Panc1 (cell line): ENCODE measurements around the gene LRP1B.
A peak's percentile ranks its signal among the peaks of the same experiment; 100 is the strongest.

ENCODE experiments used
- CTCF ChIP-seq: fragments of 450-650 bp; IDR thresholded peaks from 2 replicates; pipeline ENCODE4 v1.5.1; 2017; ENCODE audit warnings: mild to moderate bottlenecking
- POLR2AphosphoS5 ChIP-seq: IDR thresholded peaks from 2 replicates; pipeline ENCODE4 v1.6.1; 2012; ENCODE audit warnings: mild to moderate bottlenecking, low read depth, low read length, moderate library complexity
- SIN3A ChIP-seq: IDR thresholded peaks from 2 replicates; pipeline ENCODE4 v1.6.1; 2012; ENCODE audit warnings: low read depth, mild to moderate bottlenecking, low read length, moderate library complexity, borderline replicate concordance; ENCODE audit not compliant: insufficient read depth
- TCF7L2 ChIP-seq: IDR thresholded peaks from 2 replicates; pipeline ENCODE4 v1.6.1; 2011; ENCODE audit warnings: mild to moderate bottlenecking, low read depth, low read length, inconsistent platforms

GRCh38 chr2:142037744-142038143, 93.1 kb downstream of the LRP1B start:
- TF ChIP-seq CTCF: peak; percentile 12; the same call in 1 of the 2 replicates
- TF ChIP-seq TCF7L2: no peak
- no peak for TF ChIP-seq SIN3A
- TF ChIP-seq POLR2AphosphoS5: no peak
